ENCODE results near the gene EML6.

The EML6 gene

DNA sequence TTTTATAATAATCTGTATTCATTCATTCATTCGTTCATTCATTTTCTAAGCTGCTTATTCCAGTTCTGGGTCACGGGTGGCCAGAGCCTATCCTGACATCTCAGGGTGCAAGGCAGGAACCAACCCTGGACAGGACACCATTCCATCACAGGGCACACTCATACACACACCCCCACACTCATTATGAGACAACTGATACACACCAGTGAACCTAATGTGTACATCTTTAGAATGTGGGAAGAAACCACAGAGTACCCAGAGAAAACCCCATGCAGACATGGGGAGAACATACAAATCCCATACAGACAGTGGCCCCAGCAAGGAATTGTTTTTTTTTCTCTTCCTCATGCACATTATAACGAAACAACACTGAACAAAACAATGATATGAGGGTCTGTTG, 272.1 kb downstream of the EML6 start:
- DNase-seq: no peak
- in situ Hi-C loops (cut with MboI; ENCODE audit: low pct_unique_long_range_greater_than_20kb, low sequenced_read_pairs): no loop called here

DNA sequence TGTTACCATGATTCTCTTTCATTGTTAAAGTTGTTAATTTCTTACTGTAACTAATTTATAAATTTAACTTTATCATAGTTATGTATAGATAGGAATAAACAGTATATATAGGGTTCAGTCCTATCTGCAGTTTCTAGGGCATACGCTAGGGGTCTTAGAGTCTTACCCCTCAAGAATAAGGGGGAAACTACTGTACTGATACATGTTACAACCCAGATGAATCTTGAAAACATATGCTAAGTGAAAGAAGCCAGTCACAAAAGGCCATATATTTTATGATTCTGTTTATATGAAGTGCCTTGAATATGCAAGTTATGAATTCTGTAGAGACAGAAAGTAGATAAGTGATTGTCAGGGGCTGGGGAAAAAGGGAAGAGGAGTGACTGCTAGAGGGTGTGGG, 274.4 kb downstream of the EML6 start:
- no peak for DNase-seq
- in situ Hi-C loops (cut with MboI; ENCODE audit: low pct_unique_long_range_greater_than_20kb, low sequenced_read_pairs): no loop called here

DNA sequence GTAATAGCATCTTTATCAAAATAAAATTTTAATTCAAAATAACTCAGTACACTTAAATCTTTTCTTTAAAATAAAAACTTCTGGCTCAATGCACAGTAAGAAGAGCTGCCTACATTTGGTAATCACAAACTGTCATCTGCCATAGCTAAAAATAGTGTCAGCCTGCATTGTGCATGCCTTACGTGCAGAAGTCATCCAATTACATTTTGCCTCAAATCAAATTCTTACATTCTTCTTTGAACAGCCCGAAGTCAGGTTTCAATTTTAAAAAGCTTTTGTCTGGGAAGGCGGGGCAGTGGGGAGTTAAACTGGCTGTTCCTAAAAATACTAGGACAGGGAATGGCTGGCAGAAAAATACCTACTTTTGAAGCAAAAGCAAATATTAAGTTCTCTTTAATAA, 275.7 kb downstream of the EML6 start:
- DNase-seq: peak; percentile 45
- in situ Hi-C loops (cut with MboI; ENCODE audit: low pct_unique_long_range_greater_than_20kb, low sequenced_read_pairs): no loop called here

DNA sequence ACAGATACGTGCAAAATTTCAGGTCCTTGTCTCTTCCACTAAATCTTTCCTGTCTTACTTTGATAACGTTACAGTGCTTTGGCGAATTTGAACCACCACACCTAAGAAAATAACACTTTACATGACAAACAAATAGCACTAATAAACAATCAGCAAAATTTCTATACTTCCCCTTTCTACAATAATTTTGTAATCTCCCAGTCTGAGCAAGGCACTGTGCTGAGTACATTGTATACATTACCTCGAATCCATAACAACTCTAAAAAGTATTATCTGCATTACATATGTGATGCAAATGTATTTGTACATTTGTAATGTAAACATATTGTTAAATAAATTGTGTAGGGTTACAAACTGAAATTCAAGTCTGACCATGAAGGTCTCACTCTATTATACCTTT, 276.9 kb downstream of the EML6 start:
- DNase-seq: no peak
- in situ Hi-C loops (cut with MboI; ENCODE audit: low pct_unique_long_range_greater_than_20kb, low sequenced_read_pairs): no loop called here

DNA sequence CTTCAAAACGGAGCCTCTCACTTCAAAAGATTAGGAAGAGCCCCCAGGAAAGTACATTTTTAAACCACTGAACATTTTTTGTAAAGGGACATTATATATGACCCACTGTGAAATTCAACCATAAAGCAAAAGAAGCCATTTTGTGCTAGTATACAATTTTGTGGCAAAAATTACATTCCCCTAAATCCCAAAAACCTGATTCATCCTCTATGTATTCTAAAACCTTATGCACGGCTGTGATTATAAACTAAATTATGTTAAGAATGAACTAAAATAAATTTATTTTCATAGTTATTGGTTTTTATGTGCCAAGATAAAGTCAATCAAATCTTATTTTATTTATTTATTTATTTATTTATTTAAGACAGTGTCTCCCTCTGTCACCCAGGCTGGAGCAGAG, 278.3 kb downstream of the EML6 start:
- in situ Hi-C loops (cut with MboI; ENCODE audit: low pct_unique_long_range_greater_than_20kb, low sequenced_read_pairs): no loop called here
- no peak for DNase-seq

DNA sequence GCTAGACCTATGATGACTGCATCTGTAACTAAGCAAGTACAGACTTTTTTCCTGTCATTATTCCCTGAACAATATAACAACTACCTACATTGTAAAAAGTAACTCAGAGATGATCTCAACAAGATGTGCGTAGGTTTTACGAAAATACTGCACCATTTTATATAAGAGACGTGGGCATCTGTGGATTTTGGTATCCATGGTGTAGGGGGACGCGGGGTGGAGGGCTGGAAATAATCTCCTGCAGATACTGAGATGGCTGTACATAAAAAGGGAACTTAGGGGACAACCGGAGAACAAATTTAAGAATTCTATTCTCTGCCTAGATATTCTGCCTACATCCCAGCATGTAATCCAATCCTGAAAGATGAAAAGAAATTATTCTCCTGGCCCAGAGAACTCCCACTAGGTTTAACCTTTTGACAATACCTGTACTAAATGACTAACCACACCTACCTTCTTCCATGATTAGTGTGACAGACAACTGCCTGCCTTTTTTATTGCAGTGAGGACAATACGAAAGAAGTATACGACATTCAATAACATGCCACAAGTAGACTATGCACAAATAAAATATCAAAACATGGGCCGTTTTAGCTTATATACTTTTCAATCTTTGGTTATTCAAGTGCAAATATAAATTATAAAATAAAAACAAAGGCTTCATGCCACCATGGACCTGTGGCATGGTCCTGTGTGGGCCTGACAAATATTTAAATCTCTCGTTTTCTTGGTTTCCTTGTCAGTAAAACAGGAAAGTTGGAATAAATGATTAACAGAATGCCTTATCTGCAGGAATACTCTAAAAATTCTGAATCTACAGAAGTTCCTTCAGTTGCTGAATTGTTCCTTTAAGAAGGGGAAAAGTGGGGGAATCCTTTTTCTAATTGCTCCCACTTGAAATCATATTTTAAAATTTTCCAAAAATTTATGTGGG, 280.5 kb downstream of the EML6 start:
- in situ Hi-C loops (cut with MboI; ENCODE audit: low pct_unique_long_range_greater_than_20kb, low sequenced_read_pairs): no loop called here

DNA sequence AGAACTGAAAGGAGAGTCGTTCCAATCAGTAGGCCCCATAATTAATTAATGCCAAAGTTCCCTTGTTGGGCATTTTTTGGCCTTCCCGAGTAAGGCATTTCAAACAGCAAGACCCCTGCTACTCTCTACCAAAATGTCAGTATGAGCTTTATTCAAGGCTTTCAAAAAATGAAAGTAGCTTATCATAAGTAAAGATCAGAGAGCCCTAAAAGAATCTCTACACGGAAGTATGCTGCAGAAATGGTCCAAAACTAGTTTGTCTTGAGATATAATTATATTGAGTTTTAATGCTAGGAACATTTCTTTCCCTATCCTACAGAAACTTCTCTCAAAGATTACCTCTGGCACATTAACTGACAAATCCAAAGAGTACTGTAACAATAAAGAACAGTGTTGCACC, 282.8 kb downstream of the EML6 start:
- in situ Hi-C loops (cut with MboI; ENCODE audit: low pct_unique_long_range_greater_than_20kb, low sequenced_read_pairs): no loop called here
- DNase-seq: no peak

More for the DNA sequence above, 280.5 kb downstream of the EML6 start:
- no peak for DNase-seq

DNA sequence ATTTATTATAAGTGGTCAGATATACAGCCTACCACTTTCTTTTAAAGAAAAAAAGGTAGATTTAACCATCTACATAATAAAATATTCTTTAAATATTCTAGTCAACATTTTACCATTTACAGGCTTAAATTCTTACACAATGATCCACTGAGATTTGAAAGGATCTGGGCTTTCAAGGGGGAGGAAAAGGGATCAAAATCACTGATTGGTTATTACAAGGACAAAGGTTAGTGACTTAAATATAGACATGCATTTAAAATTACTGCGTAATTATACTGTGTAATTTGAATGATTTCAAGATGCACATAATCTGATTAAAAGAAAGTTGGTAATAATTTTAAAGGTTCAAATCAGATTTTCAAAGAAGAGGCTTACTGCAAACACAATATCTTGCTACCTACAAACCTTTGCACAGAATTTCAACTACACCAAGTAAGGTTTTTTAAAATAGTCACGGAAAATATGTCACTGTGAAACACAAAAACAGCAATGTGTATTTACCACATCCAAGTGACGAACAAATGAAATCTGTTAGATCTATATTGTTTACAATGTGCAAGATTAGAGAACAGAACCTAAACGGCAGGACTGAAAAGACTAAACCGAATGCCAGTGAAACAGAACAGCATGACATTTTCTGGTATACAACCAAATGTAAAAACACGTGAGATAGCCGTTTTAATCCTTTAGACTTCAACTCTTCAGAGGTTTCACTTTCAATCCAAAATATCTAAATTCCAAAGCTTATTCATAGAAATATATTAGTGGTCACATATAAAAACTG, 286.0 kb downstream of the EML6 start:
- in situ Hi-C loops (cut with MboI; ENCODE audit: low pct_unique_long_range_greater_than_20kb, low sequenced_read_pairs): no loop called here
- DNase-seq: no peak

DNA sequence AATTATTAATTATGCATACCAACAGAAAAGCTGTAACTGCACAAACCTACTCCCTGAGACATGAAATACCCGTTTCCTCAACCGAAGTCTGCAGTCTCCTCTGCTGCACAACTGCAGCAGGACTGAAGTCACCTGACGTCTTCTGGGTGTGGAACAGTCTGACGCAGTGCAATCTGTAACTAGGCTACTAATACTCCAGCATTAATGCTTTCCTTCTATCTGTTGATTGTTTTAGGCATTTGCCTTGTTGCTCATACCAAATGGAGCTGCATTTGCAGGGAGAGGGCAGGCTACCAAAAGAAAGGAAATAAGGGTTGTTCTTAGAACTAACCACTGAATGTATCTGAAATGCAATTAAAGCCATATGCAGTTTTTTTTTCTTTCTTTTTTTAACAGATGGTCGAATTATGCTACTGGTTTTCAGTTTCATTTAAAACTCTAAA, 286.7 kb downstream of the EML6 start:
- DNase-seq: no peak
- in situ Hi-C loops (cut with MboI; ENCODE audit: low pct_unique_long_range_greater_than_20kb, low sequenced_read_pairs): no loop called here

DNA sequence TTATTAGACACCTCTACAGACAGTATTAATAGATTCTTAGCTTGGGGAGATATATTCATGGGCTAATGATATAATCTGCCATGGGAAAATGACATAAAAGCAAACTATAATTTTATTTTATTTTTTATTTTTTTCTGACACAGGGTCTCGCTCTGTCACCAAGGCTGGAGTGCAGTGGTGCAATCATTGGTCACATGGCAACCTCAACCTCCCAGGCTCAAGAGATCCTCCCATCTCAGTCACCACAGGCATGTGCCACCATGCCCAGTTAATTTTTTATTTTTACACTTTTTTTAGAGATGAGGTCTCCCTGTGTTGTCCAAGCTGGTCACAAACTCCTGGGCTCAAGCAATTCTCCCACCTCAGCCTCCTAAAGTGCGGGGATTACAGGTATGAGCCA, 287.5 kb downstream of the EML6 start:
- in situ Hi-C loops (cut with MboI; ENCODE audit: low pct_unique_long_range_greater_than_20kb, low sequenced_read_pairs): no loop called here
- DNase-seq: no peak

DNA sequence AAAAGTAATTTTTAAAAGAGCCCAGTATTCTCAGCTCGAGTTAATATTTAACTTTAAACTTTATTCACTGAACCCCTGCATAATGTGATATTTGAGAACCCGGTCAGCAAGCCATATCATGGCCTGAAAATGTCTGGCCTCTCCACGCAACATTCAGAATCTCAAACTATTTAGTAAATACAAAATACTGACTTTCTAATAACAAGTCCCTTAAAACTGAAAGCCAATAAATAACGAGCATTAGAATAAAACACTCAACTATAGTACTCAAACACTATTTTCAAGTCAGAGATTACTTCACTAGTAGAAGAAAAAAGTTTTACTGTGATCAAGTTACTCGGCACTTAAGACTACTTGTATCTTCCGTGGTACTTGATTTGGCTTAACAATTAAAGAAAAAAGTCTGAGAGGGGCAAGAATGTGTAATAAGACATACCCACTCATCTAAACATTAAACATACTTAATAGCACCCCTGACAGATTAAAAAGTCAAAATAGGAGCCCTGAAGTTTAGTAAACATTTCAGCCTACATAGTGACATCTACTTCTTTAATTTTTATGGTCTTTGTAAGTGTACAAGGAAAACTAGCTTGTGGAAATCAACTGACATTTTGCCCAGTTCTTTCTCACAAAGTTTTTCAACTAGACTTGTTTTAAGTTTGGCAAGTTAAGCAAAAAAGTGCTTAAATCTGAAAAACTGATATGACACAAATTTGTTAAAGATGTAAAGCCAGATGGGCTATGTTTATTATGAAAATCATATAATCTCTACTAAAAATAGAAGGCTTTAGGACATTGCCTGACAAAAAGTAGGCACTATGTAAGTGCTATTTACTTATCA, 288.6 kb downstream of the EML6 start:
- no peak for DNase-seq
- in situ Hi-C loops (cut with MboI; ENCODE audit: low pct_unique_long_range_greater_than_20kb, low sequenced_read_pairs): no loop called here

DNA sequence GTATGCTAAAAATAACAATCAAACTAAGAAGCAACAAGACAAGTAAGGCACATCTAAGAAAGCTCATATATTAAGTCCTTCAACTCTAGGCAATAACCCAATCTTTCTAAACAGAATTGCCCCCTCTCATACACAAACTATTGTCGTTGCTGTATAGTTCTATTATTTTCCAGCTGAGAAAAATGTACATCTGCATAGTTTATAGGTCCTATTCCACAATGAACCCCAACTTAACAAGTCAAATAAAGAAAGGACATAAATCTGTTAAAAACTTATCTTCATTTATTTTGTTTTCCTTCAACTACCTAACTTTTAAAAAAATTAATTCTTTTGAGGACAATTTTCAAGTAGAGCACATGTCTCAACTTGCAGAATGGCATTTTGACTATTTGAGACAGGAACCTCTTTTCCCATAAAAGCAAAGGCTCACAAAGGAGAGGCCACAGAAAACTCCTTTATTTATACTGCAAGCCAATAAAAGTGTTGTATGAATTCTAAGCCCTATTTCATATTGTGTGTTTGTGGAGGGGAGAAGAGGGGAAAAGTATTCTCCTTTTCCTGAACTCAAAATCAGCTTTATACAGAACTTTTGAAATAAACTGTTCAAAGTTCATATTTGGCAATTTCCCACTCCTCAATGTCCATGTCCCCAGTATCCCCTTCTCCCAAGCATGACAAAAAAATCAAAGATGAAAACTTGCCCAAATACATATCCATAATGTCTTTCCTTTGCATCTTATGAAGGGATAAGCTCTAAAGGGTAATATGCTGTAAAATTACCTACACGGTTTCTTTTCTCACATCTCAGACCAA, 289.4 kb downstream of the EML6 start:
- no peak for DNase-seq
- in situ Hi-C loops (cut with MboI; ENCODE audit: low pct_unique_long_range_greater_than_20kb, low sequenced_read_pairs): no loop called here

DNA sequence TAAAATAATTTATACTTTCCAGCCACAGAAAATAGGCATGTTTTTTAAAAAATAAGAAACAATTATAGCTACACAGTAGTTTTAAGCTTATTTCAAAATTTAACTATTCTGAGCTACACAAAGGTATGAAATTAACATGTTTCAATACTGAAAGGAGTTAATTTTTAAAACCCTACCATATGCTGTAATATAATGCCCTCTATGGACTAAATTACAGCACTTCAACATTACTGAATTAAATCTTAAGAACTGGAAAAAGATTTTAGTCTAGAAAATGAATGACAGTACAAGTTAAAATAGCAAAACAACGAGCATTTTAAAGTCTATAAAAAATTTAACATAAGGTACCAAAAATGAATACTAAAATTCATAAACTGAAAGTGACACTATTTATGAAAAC, 290.5 kb downstream of the EML6 start:
- in situ Hi-C loops (cut with MboI; ENCODE audit: low pct_unique_long_range_greater_than_20kb, low sequenced_read_pairs): no loop called here
- no peak for DNase-seq

DNA sequence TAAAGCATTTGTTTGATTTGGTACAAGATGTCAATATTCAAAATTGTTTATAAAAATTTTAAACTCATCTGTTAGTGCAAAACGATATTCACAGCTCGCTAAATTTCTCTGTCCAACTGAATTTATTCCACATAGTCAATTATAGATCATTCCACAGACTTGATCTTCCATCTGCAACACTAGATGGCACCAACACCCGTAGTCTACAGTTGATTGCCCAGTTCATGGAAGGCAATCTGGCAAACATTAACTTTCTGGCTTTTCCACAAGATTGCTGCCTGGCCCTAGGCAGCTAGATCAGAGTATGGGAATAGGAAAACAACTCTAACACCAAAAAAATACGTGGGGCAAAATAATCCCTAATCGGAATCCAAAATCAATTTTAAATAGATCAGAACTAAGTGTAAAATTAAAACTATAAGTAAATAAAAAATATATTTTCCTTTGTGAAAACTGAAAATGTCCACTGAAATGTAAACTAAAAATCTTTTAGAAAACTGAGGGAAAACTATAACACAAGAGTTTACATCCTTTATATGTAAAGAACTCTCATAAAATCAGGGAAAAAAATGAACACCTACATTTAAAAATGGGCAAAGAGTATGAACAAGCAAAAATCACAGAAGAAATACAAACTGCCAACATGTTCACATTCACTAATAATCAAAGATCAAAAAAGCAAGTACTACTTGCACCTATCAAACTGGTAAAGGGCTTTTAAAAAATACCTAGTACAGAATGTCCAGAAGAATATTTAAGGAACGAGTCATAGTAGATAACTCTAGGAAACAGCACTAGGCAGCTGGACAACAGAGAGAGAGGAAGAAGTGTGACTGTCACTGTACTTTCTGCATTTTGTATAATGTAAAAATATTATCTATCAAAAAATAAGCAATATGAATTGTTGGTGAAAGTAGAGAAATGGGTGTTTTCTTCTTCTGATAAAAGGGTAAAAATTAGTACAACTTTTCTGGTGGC, 291.8 kb downstream of the EML6 start:
- peak; percentile 64 for DNase-seq
- in situ Hi-C loops (cut with MboI; ENCODE audit: low pct_unique_long_range_greater_than_20kb, low sequenced_read_pairs): no loop called here

DNA sequence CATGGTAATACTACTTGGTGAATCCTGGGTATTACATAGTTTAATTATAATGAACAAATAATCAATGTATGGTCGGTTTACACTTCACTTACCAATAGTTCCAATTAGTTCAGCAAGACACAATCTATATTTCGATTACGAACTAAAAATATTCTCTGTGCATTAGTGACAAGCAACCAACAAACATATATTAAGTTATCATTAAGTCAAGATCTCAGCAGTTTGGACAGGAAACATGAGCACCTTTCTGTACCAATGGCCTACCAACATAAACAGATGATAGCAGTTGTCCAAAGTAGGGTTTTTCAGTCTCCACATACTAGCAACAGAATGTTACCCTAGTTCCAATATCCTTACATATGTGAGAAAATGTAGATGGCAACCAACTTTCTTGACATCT, 294.0 kb downstream of the EML6 start:
- DNase-seq: no peak
- in situ Hi-C loops (cut with MboI; ENCODE audit: low pct_unique_long_range_greater_than_20kb, low sequenced_read_pairs): no loop called here

DNA sequence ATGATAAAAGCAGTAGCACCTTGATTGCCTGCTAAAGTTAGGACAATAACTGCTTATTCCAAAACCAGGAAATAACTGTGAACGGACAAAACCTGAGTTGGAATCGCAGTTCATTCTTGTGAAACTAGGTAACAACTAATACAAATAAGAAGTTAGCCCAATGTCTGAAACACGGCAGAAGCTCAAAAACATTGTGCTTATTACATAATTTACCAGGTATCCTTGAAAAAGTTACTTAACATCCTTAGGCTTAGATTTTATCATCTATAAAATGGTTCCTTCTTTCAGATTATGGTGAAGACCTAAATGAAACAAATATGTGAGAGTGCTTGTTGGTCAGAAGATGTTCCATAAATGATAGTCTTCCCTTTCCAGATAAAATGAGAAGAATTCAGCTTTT, 294.4 kb downstream of the EML6 start:
- in situ Hi-C loops (cut with MboI; ENCODE audit: low pct_unique_long_range_greater_than_20kb, low sequenced_read_pairs): no loop called here
- DNase-seq: no peak

DNA sequence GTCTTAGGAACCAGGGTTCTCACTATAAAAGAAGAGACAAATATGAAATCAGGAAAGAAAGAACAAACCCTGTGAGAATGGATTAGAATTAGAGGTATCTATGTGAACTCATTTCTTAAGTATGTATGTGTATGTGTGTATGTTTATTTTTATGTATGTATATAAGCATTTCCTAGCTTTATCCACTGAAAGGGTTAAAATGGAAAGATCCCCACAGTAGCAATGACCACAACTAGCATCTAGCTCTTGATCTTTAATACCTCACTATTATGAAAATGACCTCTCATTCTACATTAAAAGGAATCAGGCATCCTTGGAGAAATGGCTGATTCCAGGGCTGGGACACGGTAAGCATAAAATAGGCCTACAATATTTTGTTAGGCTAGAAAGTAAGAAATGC, 295.2 kb downstream of the EML6 start:
- in situ Hi-C loops (cut with MboI; ENCODE audit: low pct_unique_long_range_greater_than_20kb, low sequenced_read_pairs): no loop called here
- no peak for DNase-seq

Measured in KBM-7 (cell line).